Amniotic epithelial cell (primary cell): ENCODE data around the gene PIM1.
"Not testable (repeated sequence)": the region's sequence is repeated elsewhere in the genome, so short reads cannot be mapped to it uniquely, and the experiment has no call there.

Source experiments
- DNase-seq: peaks from one replicate; pipeline ENCODE4 v3.0.0-alpha.2; 2010; ENCODE audit warnings: low read depth

The PIM1 gene

GRCh38 chr6:37169496-37170272, at the start of gene PIM1:
PIM1 (plus strand) TSS chr6:37170152; CDS start chr6:37170576, 424 bp downstream.
- DNase-seq, result peak; percentile 93

GRCh38 chr6:37121556-37121955, 48.4 kb upstream of the PIM1 start:
- DNase-seq, result no peak

- peak; percentile 54 for DNase-seq
These were observed 47.1 kb upstream of the PIM1 start for GRCh38 chr6:37122861-37123260.

GRCh38 chr6:37123957-37124729, 45.8 kb upstream of the PIM1 start:
- no peak for DNase-seq

GRCh38 chr6:37125774-37126492, 44.0 kb upstream of the PIM1 start:
- DNase-seq, result peak; percentile 25

- no peak for DNase-seq
These were observed 43.4 kb upstream of the PIM1 start for GRCh38 chr6:37126493-37126958.

GRCh38 chr6:37126961-37127616, 42.9 kb upstream of the PIM1 start:
- DNase-seq, result no peak

GRCh38 chr6:37127961-37128862, 41.7 kb upstream of the PIM1 start:
- peak; percentile 31 for DNase-seq

- not testable (repeated sequence) for DNase-seq
These were observed 41.0 kb upstream of the PIM1 start for GRCh38 chr6:37128863-37129443.

GRCh38 chr6:37129566-37129965, 40.4 kb upstream of the PIM1 start:
- no peak for DNase-seq

- DNase-seq, result peak; percentile 49
These were observed 39.2 kb upstream of the PIM1 start for GRCh38 chr6:37130704-37131103.

- DNase-seq, result peak; percentile 21
These were observed 38.6 kb upstream of the PIM1 start for GRCh38 chr6:37131104-37131959.

- DNase-seq, result no peak
These were observed 38.0 kb upstream of the PIM1 start for GRCh38 chr6:37131960-37132253.

GRCh38 chr6:37134036-37134395, 35.9 kb upstream of the PIM1 start:
- DNase-seq, result peak; percentile 70

GRCh38 chr6:37134396-37135191, 35.4 kb upstream of the PIM1 start:
- peak; percentile 95 for DNase-seq

GRCh38 chr6:37135835-37136694, 33.9 kb upstream of the PIM1 start:
- peak; percentile 58 for DNase-seq

- DNase-seq, result no peak
These were observed 33.1 kb upstream of the PIM1 start for GRCh38 chr6:37136821-37137200.
